ENCODE measurements around the gene IFNA5. TPM values are rescaled to one million over a fixed set of nuclear protein-coding genes. Genes with fewer than 3 reads are reported as not detected.

Gene IFNA5
- total RNA-seq, 6 donors from 2014 or later: 0.23 TPM; not detected in 5

- 37 to 41% methylated on average over 8 of the region's 8 CpGs for WGBS, 2 donors
- ATAC-seq (ENCODE audit: low FRiP score in 2 of 2) (no peak), DNase-seq (no peak)
- no peak for TF ChIP-seq POLR2AphosphoS5 (IDR thresholded peaks at IDR 0.05)
- TF ChIP-seq CTCF (IDR thresholded peaks at IDR 0.05): no peak
- no peak for TF ChIP-seq EP300 (IDR thresholded peaks at IDR 0.05)
- H3K27ac ChIP-seq: no peak overlapping the region
- peaks cover 0 to 2% (median 0%) of the 10 kb centered on the region in 4 donors for H3K36me3 ChIP-seq
- H3K9me3 ChIP-seq: no peaks in the 10 kb centered on the region
- peaks cover 0 to 5% (median 2%) of the 10 kb centered on the region in 4 donors for H3K4me1 ChIP-seq
- no peaks in the 10 kb centered on the region for H3K27me3 ChIP-seq
- H3K4me3 ChIP-seq: no peak overlapping the region
Observed at GRCh38 chr9:21316032-21316842, 11.1 kb upstream of the IFNA5 start.

- no peaks in the 10 kb centered on the region for H3K27me3 ChIP-seq
- no peak for DNase-seq
- no peaks in the 10 kb centered on the region for H3K9me3 ChIP-seq
- H3K27ac ChIP-seq: no peak overlapping the region
- peaks cover 0 to 4% (median 0%) of the 10 kb centered on the region in 4 donors for H3K4me1 ChIP-seq
- no peak overlapping the region for H3K4me3 ChIP-seq
- H3K36me3 ChIP-seq: no peaks in the 10 kb centered on the region
- 77 to 80% methylated on average over 2 of the region's 2 CpGs for WGBS, 2 donors
- no peak for ATAC-seq (ENCODE audit: low FRiP score in 2 of 2)
- no peak for TF ChIP-seq POLR2A (IDR thresholded peaks at IDR 0.05)
- no peak for TF ChIP-seq EP300 (IDR thresholded peaks at IDR 0.05)
- no peak for TF ChIP-seq POLR2AphosphoS5 (IDR thresholded peaks at IDR 0.05)
- TF ChIP-seq CTCF (IDR thresholded peaks at IDR 0.05): no peak
Observed at GRCh38 chr9:21314152-21314551, 9.0 kb upstream of the IFNA5 start.

GRCh38 chr9:21311889-21312288 lies 6.8 kb upstream of the IFNA5 start:
- no peak for ATAC-seq (ENCODE audit: low FRiP score in 2 of 2)
- WGBS, 2 donors: 74 to 78% methylated on average over 1 of the region's 1 CpG

GRCh38 chr9:21295992-21296391 lies 9.1 kb downstream of the IFNA5 start:
- 63 to 69% methylated on average over 1 of the region's 1 CpG for WGBS, 2 donors

More at GRCh38 chr9:21311889-21312288, 6.8 kb upstream of the IFNA5 start:
- Histone ChIP-seq H3K4me1 (no peaks in the 10 kb centered on the region), H3K27ac (no peak overlapping the region), H3K4me3 (no peak overlapping the region), H3K27me3 (no peaks in the 10 kb centered on the region), H3K9me3 (no peaks in the 10 kb centered on the region), H3K36me3 (no peaks in the 10 kb centered on the region)
- TF ChIP-seq EP300 (IDR thresholded peaks at IDR 0.05) (no peak), POLR2A (IDR thresholded peaks at IDR 0.05) (no peak)
- DNase-seq: no peak

More at GRCh38 chr9:21295992-21296391, 9.1 kb downstream of the IFNA5 start:
- Histone ChIP-seq H3K27ac (no peak overlapping the region), H3K4me1 (no peaks in the 10 kb centered on the region), H3K9me3 (no peaks in the 10 kb centered on the region), H3K36me3 (no peaks in the 10 kb centered on the region), H3K4me3 (no peak overlapping the region), H3K27me3 (no peaks in the 10 kb centered on the region)
- TF ChIP-seq POLR2A (IDR thresholded peaks at IDR 0.05): no peak
- TF ChIP-seq EP300 (IDR thresholded peaks at IDR 0.05): no peak
- TF ChIP-seq CTCF (IDR thresholded peaks at IDR 0.05): no peak
- TF ChIP-seq POLR2AphosphoS5 (IDR thresholded peaks at IDR 0.05): no peak
- DNase-seq (no peak), ATAC-seq (ENCODE audit: low FRiP score in 2 of 2) (no peak)
